MCF 10A (cell line): ENCODE results near the gene OLFM2. TPM values are rescaled to one million over a fixed set of nuclear protein-coding genes. Genes with fewer than 3 reads are reported as not detected.

Experiments
- Bru-seq: library from RNA; stranded (reverse); fragments of 400-500 nt; gene quantifications from one replicate; lab custom pipeline; 2021; lab: Mats Ljungman, UMichigan
- BruChase-seq, 2 experiments: library from RNA; stranded (reverse); fragments of 400-500 nt; gene quantifications; one replicate each; lab custom pipeline; 2021; lab: Mats Ljungman, UMichigan
- BruUV-seq: library from RNA; stranded (reverse); fragments of 400-500 nt; replicated peaks from 2 replicates; lab custom pipeline; 2021; lab: Mats Ljungman, UMichigan
- CTCF ChIA-PET: fragments of 300-600 bp; sonication (Branson Sonifier 250); formaldehyde crosslinking; extraction: SDS; loops from one replicate; lab custom pipeline; 2021; ENCODE audit warnings: antibody characterized with exemption, inconsistent platforms; lab: Yijun Ruan, JAX
- POLR2A ChIA-PET: fragments of 300-600, 350-650 bp; sonication (Branson Sonifier 250); formaldehyde crosslinking; extraction: SDS; loops from one replicate; lab custom pipeline; 2020; ENCODE audit warnings: antibody characterized with exemption, inconsistent platforms; lab: Yijun Ruan, JAX
- DNase-seq: peaks from one replicate; pipeline ENCODE4 v3.0.0-alpha.2; 2018; ENCODE audit not compliant: unreplicated experiment
- H3K27ac Mint-ChIP-seq: one replicate; pipeline ENCODE4 v1.8.0; 2022; ENCODE audit warnings: mild to moderate bottlenecking, low read depth, mixed read lengths; ENCODE audit not compliant: unreplicated experiment
- H3K27me3 Mint-ChIP-seq: one replicate; pipeline ENCODE4 v1.8.0; 2022; ENCODE audit warnings: mixed read lengths; ENCODE audit not compliant: insufficient read depth, unreplicated experiment
- H3K36me3 Mint-ChIP-seq: one replicate; pipeline ENCODE4 v1.8.0; 2022; ENCODE audit warnings: mild to moderate bottlenecking, moderate library complexity, mixed read lengths; ENCODE audit not compliant: insufficient read depth, unreplicated experiment
- H3K4me1 Mint-ChIP-seq: one replicate; pipeline ENCODE4 v1.8.0; 2022; ENCODE audit warnings: mixed read lengths; ENCODE audit not compliant: insufficient read depth, unreplicated experiment
- H3K4me3 Mint-ChIP-seq: one replicate; pipeline ENCODE4 v1.8.0; 2022; ENCODE audit warnings: mild to moderate bottlenecking, moderate library complexity, mixed read lengths; ENCODE audit not compliant: unreplicated experiment
- H3K9me3 Mint-ChIP-seq: one replicate; pipeline ENCODE4 v1.8.0; 2022; ENCODE audit warnings: mixed read lengths; ENCODE audit not compliant: unreplicated experiment
- intact Hi-C: fragments of 100-400 bp; cut with micrococcal nuclease; formaldehyde crosslinking; loops from 2 replicates; pipeline ENCODE4 v1.14.1; 2022
- long read RNA-seq: library from polyadenylated mRNA; stranded (forward); transcript quantifications from one replicate; pipeline ENCODE4 v2.0.0, GENCODE V29; 2022
- total RNA-seq: library from RNA; stranded (reverse); gene quantifications from 2 replicates; pipeline ENCODE4 v1.2.3, GENCODE V29; 2022
- TF ChIP-seq, protein P1 (sequence below): fragments of 200-600 bp; IDR thresholded peaks from one replicate; pipeline ENCODE4 v1.8.0; 2022; ENCODE audit warnings: antibody characterized with exemption, mild to moderate bottlenecking; ENCODE audit not compliant: unreplicated experiment

OLFM2 gene
- total RNA-seq (not detected in 2 replicates), Bru-seq, nascent RNA (percentile 9 among the genes with signal in this experiment), BruChase-seq, experiment 1, labeled RNA remaining after a 6-hour chase (percentile 2 among the genes with signal in this experiment), BruChase-seq, experiment 2, labeled RNA remaining after a 2-hour chase (percentile 6 among the genes with signal in this experiment)
- long read RNA-seq, result 0 reads

DNA sequence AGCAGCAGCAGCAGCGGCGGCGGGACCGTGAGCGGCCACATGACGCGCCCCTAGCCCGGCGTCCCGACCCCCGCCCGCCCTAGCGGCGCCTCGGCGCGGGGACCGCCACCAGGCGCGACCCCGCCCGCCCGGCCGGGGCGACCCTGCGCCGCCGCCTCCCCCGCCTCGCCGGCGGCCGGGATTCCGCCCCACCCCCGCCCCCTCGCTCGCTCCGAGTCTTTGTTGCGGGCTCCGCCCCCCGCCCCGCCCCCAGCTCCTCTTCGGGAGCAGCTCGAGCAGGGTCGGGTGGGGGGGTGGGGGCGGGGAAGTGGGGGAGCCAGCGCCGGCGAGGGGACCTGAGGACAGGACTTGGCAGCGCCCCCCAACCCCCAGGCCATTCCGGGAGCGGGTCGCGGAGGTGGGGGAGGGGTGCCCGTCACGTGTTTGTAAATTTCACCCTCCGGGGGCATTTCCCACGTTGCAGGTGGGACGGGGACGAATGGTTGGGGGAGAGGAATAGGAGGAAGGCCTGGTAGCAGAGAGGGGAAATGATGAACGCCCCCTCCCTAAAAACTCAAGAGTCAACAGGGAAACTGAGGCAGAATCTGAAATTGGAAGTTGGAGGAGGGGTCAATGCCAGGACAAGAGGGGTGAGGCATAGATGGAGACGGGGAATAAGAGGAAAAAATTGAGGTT lies at the start of gene OLFM2:
Gene OLFM2, minus strand, starts transcription at position 190 of the 675 bp plus-strand sequence. Its CDS starts 149 bp downstream, at position 41.
- CTCF ChIA-PET, result interaction anchor here (0.6 kb wide), 2 partner anchors 152 to 343 kb away, joined by 4 read pairs; no protein-coding TSS in a partner anchor
- TF ChIP-seq, protein P1, sequence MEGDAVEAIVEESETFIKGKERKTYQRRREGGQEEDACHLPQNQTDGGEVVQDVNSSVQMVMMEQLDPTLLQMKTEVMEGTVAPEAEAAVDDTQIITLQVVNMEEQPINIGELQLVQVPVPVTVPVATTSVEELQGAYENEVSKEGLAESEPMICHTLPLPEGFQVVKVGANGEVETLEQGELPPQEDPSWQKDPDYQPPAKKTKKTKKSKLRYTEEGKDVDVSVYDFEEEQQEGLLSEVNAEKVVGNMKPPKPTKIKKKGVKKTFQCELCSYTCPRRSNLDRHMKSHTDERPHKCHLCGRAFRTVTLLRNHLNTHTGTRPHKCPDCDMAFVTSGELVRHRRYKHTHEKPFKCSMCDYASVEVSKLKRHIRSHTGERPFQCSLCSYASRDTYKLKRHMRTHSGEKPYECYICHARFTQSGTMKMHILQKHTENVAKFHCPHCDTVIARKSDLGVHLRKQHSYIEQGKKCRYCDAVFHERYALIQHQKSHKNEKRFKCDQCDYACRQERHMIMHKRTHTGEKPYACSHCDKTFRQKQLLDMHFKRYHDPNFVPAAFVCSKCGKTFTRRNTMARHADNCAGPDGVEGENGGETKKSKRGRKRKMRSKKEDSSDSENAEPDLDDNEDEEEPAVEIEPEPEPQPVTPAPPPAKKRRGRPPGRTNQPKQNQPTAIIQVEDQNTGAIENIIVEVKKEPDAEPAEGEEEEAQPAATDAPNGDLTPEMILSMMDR, result no peak
- peaks cover 6% of the 10 kb centered on the region for H3K4me1 Mint-ChIP-seq
- POLR2A ChIA-PET, result no interaction called here
- DNase-seq, result no peak
- peak within 1 kb of the TSS; percentile 58 for H3K4me3 Mint-ChIP-seq
- no peaks in the 10 kb centered on the region for H3K36me3 Mint-ChIP-seq
- no TSS peak for BruUV-seq
- intact Hi-C loops, result no loop called here
- H3K9me3 Mint-ChIP-seq, result peaks cover 3% of the 10 kb centered on the region
- H3K27ac Mint-ChIP-seq, result peak within 1 kb of the TSS; percentile 27
- peaks cover 58% of the 10 kb centered on the region for H3K27me3 Mint-ChIP-seq

DNA sequence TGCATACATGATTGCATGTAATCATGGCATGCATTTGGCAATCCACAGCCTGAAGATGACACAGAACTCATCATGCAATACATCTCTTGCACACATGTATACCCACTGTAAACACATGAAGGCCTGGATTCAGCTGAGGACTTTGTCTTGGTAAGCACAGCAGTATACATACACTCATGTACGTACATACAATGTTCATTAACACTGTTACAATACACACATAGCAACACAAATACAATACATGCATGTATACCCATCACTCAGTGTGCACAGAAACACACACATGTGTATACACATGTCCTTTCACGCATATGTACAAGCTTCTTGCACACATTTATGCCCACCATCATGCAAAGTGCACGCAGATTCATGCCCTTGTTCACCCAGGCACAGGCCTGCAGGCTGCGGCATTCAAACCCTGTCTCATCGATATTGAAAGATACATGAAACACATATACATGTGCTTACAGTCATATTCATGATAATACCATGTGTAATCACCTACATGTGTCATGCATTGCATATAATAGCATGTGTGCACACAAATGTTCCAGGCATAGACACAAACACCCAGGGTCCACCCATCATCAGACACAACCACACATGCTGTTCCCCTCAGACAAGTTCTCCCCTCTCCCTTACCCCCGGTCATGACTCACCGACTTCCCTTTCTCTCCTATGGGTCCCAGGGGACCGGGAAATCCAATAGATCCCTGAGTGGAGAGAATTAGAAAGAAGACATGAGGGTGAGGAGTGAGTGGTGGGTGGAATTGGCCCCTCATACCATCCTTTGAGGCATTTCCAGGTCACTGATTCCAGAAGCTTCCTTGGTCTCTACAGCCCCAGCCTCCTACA lies 45.3 kb upstream of the OLFM2 start:
- DNase-seq, result peak; percentile 23
- Mint-ChIP-seq H3K9me3 (no peaks in the 10 kb centered on the region), H3K27ac (no peak overlapping the region), H3K27me3 (peaks cover 31% of the 10 kb centered on the region), H3K4me1 (no peaks in the 10 kb centered on the region), H3K36me3 (no peaks in the 10 kb centered on the region), H3K4me3 (no peak overlapping the region)
- ChIA-PET POLR2A (no interaction called here), CTCF (interaction anchor here (0.7 kb wide), 1 partner anchor 20 kb away, joined by 5 read pairs; no protein-coding TSS in a partner anchor)
- no TSS peak for BruUV-seq
- TF ChIP-seq, protein P1, result no peak
- intact Hi-C loops, result no loop called here

DNA sequence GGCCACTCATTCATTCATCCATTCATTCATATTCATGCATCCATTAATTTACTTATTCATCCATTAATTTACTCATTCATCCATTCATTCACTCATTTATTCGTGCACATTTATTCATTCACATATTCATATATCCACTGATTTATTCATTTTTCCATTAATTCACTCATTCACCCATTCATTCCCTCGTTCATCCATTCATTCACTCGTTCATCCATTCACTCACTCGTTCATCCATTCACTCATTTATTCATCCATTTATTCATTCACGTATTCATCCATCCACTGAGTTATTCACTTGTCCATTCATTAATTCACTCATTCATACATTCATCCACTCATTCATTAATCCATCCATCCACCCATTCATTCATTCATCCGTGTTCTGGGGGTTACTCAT lies 35.8 kb upstream of the OLFM2 start:
- Mint-ChIP-seq H3K36me3 (no peaks in the 10 kb centered on the region), H3K4me1 (no peaks in the 10 kb centered on the region), H3K4me3 (no peak overlapping the region), H3K27me3 (peaks cover 19% of the 10 kb centered on the region), H3K9me3 (no peaks in the 10 kb centered on the region), H3K27ac (no peak overlapping the region)
- no TSS peak for BruUV-seq
- intact Hi-C loops, result no loop called here
- no peak for DNase-seq
- TF ChIP-seq, protein P1, result no peak
- ChIA-PET CTCF (no interaction called here), POLR2A (no interaction called here)
